ENCODE results near the gene SOX15. TPM values are rescaled to one million over a fixed set of nuclear protein-coding genes. Genes with fewer than 3 reads are reported as not detected.

Gene SOX15
- total and polyA plus RNA-seq, 5 experiments from 2014 or later, result 0.55 to 0.93 TPM; not detected in 3

DNA sequence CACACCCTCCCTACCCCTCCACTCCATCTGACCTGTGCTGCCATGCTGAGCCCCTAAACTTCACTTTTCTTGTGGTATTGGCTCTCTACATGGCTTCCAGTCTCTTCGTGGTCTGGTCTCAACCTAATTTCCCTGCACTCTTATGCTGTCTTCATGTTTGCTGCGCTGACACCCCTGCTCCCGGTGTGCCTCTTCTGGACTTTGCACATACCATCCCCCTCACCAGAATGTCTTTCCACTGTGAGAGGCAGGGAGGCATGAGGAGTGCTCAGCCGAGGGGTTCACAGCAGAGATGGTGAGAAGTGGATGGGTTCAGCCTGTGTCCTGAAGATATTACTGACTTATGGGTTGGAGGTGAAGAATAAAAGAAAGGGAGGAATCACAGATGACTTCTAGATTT, 38.5 kb downstream of the SOX15 start:
- ATAC-seq (no peak), DNase-seq (no peak)
- no peaks in the 10 kb centered on the region for H3K27me3 Mint-ChIP-seq
- POLR2A ChIA-PET, result interaction anchor here (1.1 to 1.5 kb wide), 2 partner anchors 10 to 36 kb away, joined by 6 to 13 read pairs; partner anchors contain the start of gene SENP3
- H3K4me3 Mint-ChIP-seq, result peak overlapping the region in 9 of 10 donors; percentile 10 to 76 (median 57)
- H3K9me3 Mint-ChIP-seq, result no peaks in the 10 kb centered on the region
- peaks cover 39 to 73% (median 71%) of the 10 kb centered on the region in 4 donors for H3K4me1 Mint-ChIP-seq
- H3K36me3 Mint-ChIP-seq, result peaks cover 0 to 10% (median 0%) of the 10 kb centered on the region in 3 donors
- peak overlapping the region; percentile 66 to 97 (median 90) for H3K27ac Mint-ChIP-seq

DNA sequence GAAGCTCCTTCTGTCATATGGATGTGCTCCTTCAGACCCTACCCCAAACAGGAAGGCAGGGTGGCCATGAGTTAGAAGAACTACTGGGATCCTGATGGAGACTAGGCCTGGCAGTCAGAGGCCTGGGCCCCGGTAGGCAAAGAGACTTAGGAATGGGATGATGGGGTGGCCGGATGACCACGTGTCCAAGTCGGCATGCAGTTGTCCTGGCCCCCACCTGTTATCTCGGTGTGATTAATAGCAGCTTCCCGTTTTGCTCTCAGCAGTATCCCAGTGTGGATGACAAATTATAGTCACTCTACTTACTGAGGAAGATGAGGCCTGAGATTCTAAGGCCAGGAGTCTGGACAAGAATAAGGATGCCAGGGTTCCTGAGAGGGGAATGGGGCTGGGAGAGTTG, 39.5 kb downstream of the SOX15 start:
- H3K36me3 Mint-ChIP-seq, result peaks cover 0 to 8% (median 0%) of the 10 kb centered on the region in 3 donors
- H3K4me3 Mint-ChIP-seq, result peak overlapping the region; percentile 72 to 92 (median 84)
- ATAC-seq, result no peak
- H3K27ac Mint-ChIP-seq, result peak overlapping the region; percentile 35 to 96 (median 92)
- peaks cover 35 to 67% (median 64%) of the 10 kb centered on the region in 4 donors for H3K4me1 Mint-ChIP-seq
- no peaks in the 10 kb centered on the region for H3K27me3 Mint-ChIP-seq
- POLR2A ChIA-PET, result interaction anchor here (0.9 to 2.9 kb wide), 10 partner anchors 8 to 194 kb away, joined by 3 to 21 read pairs (median 4); partner anchors contain the start of genes POLR2A, SENP3, TNFSF13 and TP53
- DNase-seq, result no peak
- H3K9me3 Mint-ChIP-seq, result no peaks in the 10 kb centered on the region

GRCh38 chr17:7549401-7550055, 40.4 kb downstream of the SOX15 start:
- POLR2A ChIA-PET, result interaction anchor here (0.6 to 2.9 kb wide), 20 partner anchors 8 to 698 kb away, joined by 3 to 21 read pairs (median 4); partner anchors contain the start of genes CTC1, POLR2A, SENP3 and TNFSF13
- Mint-ChIP-seq H3K27me3 (no peaks in the 10 kb centered on the region), H3K4me1 (peaks cover 30 to 60% (median 58%) of the 10 kb centered on the region in 4 donors), H3K36me3 (peaks cover 0 to 8% (median 0%) of the 10 kb centered on the region in 3 donors), H3K9me3 (no peaks in the 10 kb centered on the region), H3K4me3 (peak overlapping the region; percentile 72 to 92 (median 84)), H3K27ac (peak overlapping the region; percentile 66 to 96 (median 92))
- ATAC-seq (peak; percentile 52 to 63), DNase-seq (peak in 9 of 10 donors; percentile 22 to 73 (median 44))

- peaks cover 0 to 7% (median 0%) of the 10 kb centered on the region in 3 donors for H3K36me3 Mint-ChIP-seq
- no peaks in the 10 kb centered on the region for H3K9me3 Mint-ChIP-seq
- ATAC-seq, result peak; percentile 33 to 71
- H3K27me3 Mint-ChIP-seq, result no peaks in the 10 kb centered on the region
- POLR2A ChIA-PET, result interaction anchor here (0.6 to 2.9 kb wide), 20 partner anchors 9 to 699 kb away, joined by 3 to 21 read pairs (median 4); partner anchors contain the start of genes CTC1, POLR2A, SENP3 and TP53
- H3K4me3 Mint-ChIP-seq, result peak within 1 kb of the TSS; percentile 72 to 92 (median 88)
- peaks cover 28 to 57% (median 54%) of the 10 kb centered on the region in 4 donors for H3K4me1 Mint-ChIP-seq
- DNase-seq, result peak in 8 of 10 donors; percentile 34 to 79 (median 52)
- H3K27ac Mint-ChIP-seq, result peak within 1 kb of the TSS; percentile 66 to 96 (median 94)
Measured at GRCh38 chr17:7548585-7549400, 41.1 kb downstream of the SOX15 start, which contains the start of gene TNFSF12. TNFSF12 (plus strand) TSS chr17:7549058; CDS start chr17:7549154, 96 bp downstream.

- H3K4me1 Mint-ChIP-seq, result peaks cover 12 to 21% (median 17%) of the 10 kb centered on the region in 4 donors
- no peaks in the 10 kb centered on the region for H3K9me3 Mint-ChIP-seq
- ATAC-seq (no peak), DNase-seq (no peak)
- POLR2A ChIA-PET, result interaction anchor here (2.4 kb wide), 1 partner anchor 16 kb away, joined by 7 read pairs; the partner anchor contains the start of gene SENP3
- no peaks in the 10 kb centered on the region for H3K27me3 Mint-ChIP-seq
- H3K4me3 Mint-ChIP-seq, result no peak overlapping the region
- no peaks in the 10 kb centered on the region for H3K36me3 Mint-ChIP-seq
- no peak overlapping the region for H3K27ac Mint-ChIP-seq
Measured at GRCh38 chr17:7544911-7545310, 45.0 kb downstream of the SOX15 start.

GRCh38 chr17:7541074-7541621, 48.7 kb downstream of the SOX15 start:
- Mint-ChIP-seq H3K36me3 (no peaks in the 10 kb centered on the region), H3K27me3 (no peaks in the 10 kb centered on the region), H3K4me3 (no peak overlapping the region), H3K4me1 (no peaks in the 10 kb centered on the region), H3K9me3 (no peaks in the 10 kb centered on the region), H3K27ac (no peak overlapping the region)
- DNase-seq, result no peak
- POLR2A ChIA-PET, result interaction anchor here (0.7 kb wide), 1 partner anchor 104 kb away, joined by 3 read pairs; no protein-coding TSS in a partner anchor
- no peak for ATAC-seq

DNA sequence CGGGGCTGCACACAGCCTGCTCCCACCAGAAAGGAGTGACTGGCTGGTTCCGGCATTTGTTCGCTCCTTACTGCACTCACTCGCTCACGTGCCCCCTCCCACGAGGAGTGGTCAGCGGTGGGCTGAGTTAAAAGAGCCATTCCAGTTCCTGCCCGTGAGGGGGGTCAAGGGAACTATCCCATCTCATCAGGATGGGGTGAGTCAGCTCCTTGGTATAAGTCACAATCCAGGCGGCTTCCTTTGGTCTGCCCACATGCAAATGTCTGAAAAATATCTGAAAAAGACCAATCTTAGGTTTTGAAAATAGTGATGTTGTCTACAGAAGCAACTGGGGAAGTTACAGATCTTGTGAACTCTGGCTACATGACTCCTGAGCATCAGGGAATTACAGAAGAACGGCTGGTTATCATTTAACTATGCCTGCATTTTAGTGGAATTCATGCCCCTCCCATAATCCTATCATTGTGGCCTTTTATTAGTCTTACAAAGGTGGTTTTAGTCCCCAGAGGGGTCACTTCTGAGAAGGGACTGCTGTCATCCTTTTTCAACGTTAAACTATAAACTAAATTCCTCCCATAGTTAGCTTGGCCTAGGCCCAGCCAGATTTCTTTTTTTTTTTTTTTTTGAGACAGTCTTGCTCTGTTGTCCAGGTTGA, 50.9 kb downstream of the SOX15 start:
- ATAC-seq, result no peak
- Mint-ChIP-seq H3K27me3 (no peaks in the 10 kb centered on the region), H3K36me3 (no peaks in the 10 kb centered on the region), H3K9me3 (no peaks in the 10 kb centered on the region), H3K27ac (no peak overlapping the region), H3K4me3 (no peak overlapping the region), H3K4me1 (peaks cover 0 to 2% (median 0%) of the 10 kb centered on the region in 4 donors)
- no peak for DNase-seq
- POLR2A ChIA-PET, result no interaction called here

Other genes starting within 250 kb of the SOX15 start
- gene KCTD11, start 237.9 kb downstream of the SOX15 start, total RNA-seq, result 1 to 10 TPM; 4.6 to 5.0 TPM
- 1 to 10 TPM; 1.2 to 1.6 (median 1.3) TPM for gene KCTD11, start 237.9 kb downstream of the SOX15 start, polyA plus RNA-seq
- not detected for gene TMEM95, start 234.9 kb downstream of the SOX15 start, total RNA-seq
- gene TMEM95, start 234.9 kb downstream of the SOX15 start, polyA plus RNA-seq, result not detected
- 10 to 100 TPM; 20.8 to 23.1 TPM for gene TNK1, start 209.0 kb downstream of the SOX15 start, total RNA-seq
- gene TNK1, start 209.0 kb downstream of the SOX15 start, polyA plus RNA-seq, result 1 to 10 TPM; 5.8 to 8.5 (median 7.6) TPM
- gene PLSCR3, start 195.6 kb downstream of the SOX15 start, total RNA-seq, result 10 to 100 TPM; 75.8 to 79.4 TPM
- gene PLSCR3, start 195.6 kb downstream of the SOX15 start, polyA plus RNA-seq, result 100 to 1,000 TPM in 2 of 3 donors, 10 to 100 TPM in 1; 90.5 to 152 (median 125) TPM
- 10 to 100 TPM; 45.4 to 50.9 TPM for gene TMEM256, start 186.0 kb downstream of the SOX15 start, total RNA-seq
- 10 to 100 TPM; 62.6 to 96.5 (median 81.4) TPM for gene TMEM256, start 186.0 kb downstream of the SOX15 start, polyA plus RNA-seq
- gene NLGN2, start 182.2 kb downstream of the SOX15 start, total RNA-seq, result 10 to 100 TPM; 12.3 to 14.7 TPM
- under 1 TPM; 0.03 to 0.23 (median 0.08) TPM for gene NLGN2, start 182.2 kb downstream of the SOX15 start, polyA plus RNA-seq
- not detected for gene SPEM1, start 169.8 kb downstream of the SOX15 start, total RNA-seq
- not detected for gene SPEM1, start 169.8 kb downstream of the SOX15 start, polyA plus RNA-seq
- not detected for gene SPEM2, start 164.5 kb downstream of the SOX15 start, total RNA-seq
- not detected for gene SPEM2, start 164.5 kb downstream of the SOX15 start, polyA plus RNA-seq
- not detected for gene SPEM3, start 161.2 kb downstream of the SOX15 start, total RNA-seq
- not detected for gene SPEM3, start 161.2 kb downstream of the SOX15 start, polyA plus RNA-seq
- 10 to 100 TPM; 12.2 to 12.8 TPM for gene TMEM102, start 154.7 kb downstream of the SOX15 start, total RNA-seq
- gene TMEM102, start 154.7 kb downstream of the SOX15 start, polyA plus RNA-seq, result 10 to 100 TPM in 2 of 3 donors, 1 to 10 TPM in 1; 9.8 to 19.1 (median 12.1) TPM
- 1 to 10 TPM; 2.4 to 3.0 TPM for gene FGF11, start 150.6 kb downstream of the SOX15 start, total RNA-seq
- under 1 TPM; 0.10 to 0.32 (median 0.22) TPM for gene FGF11, start 150.6 kb downstream of the SOX15 start, polyA plus RNA-seq
- gene CHRNB1, start 145.0 kb downstream of the SOX15 start, total RNA-seq, result 1 to 10 TPM; 5.4 to 7.3 TPM
- gene CHRNB1, start 145.0 kb downstream of the SOX15 start, polyA plus RNA-seq, result 10 to 100 TPM; 18.1 to 24.5 (median 24.3) TPM
- 100 to 1,000 TPM; 101 to 104 TPM for gene ZBTB4, start 110.5 kb downstream of the SOX15 start, total RNA-seq
- 10 to 100 TPM; 16.8 to 28.4 (median 19.7) TPM for gene ZBTB4, start 110.5 kb downstream of the SOX15 start, polyA plus RNA-seq
- gene SLC35G6, start 108.6 kb downstream of the SOX15 start, total RNA-seq, result not detected
- gene SLC35G6, start 108.6 kb downstream of the SOX15 start, polyA plus RNA-seq, result not detected
- 100 to 1,000 TPM; 186 to 193 TPM for gene POLR2A, start 105.7 kb downstream of the SOX15 start, total RNA-seq
- gene POLR2A, start 105.7 kb downstream of the SOX15 start, polyA plus RNA-seq, result 10 to 100 TPM; 31.1 to 68.0 (median 47.3) TPM
- 10 to 100 TPM; 25.7 to 26.6 TPM for gene TNFSF12, start 41.0 kb downstream of the SOX15 start, total RNA-seq
- 10 to 100 TPM; 19.3 to 28.6 (median 25.8) TPM for gene TNFSF12, start 41.0 kb downstream of the SOX15 start, polyA plus RNA-seq
- gene TNFSF13, start 31.3 kb downstream of the SOX15 start, total RNA-seq, result 1 to 10 TPM; 2.9 to 3.0 TPM
- 1 to 10 TPM; 1.2 to 3.7 (median 2.1) TPM for gene TNFSF13, start 31.3 kb downstream of the SOX15 start, polyA plus RNA-seq
- 10 to 100 TPM; 48.0 to 56.8 TPM for gene SENP3, start 28.2 kb downstream of the SOX15 start, total RNA-seq
- gene SENP3, start 28.2 kb downstream of the SOX15 start, polyA plus RNA-seq, result 10 to 100 TPM; 13.8 to 14.1 (median 14.0) TPM
- gene CD68, start 10.5 kb downstream of the SOX15 start, total RNA-seq, result 1 to 10 TPM; 4.4 to 4.6 TPM
- under 1 TPM; 0.15 to 0.59 (median 0.31) TPM for gene CD68, start 10.5 kb downstream of the SOX15 start, polyA plus RNA-seq
- gene MPDU1, start 6.2 kb downstream of the SOX15 start, total RNA-seq, result 10 to 100 TPM; 25.6 to 31.8 TPM
- gene MPDU1, start 6.2 kb downstream of the SOX15 start, polyA plus RNA-seq, result 10 to 100 TPM; 33.9 to 48.9 (median 41.3) TPM
- 10 to 100 TPM; 36.6 to 39.0 TPM for gene FXR2, start 24.8 kb upstream of the SOX15 start, total RNA-seq
- 10 to 100 TPM; 11.8 to 17.8 (median 12.4) TPM for gene FXR2, start 24.8 kb upstream of the SOX15 start, polyA plus RNA-seq
- gene SAT2, start 37.7 kb upstream of the SOX15 start, total RNA-seq, result 10 to 100 TPM; 74.8 to 76.6 TPM
- 10 to 100 TPM; 38.5 to 40.0 (median 39.4) TPM for gene SAT2, start 37.7 kb upstream of the SOX15 start, polyA plus RNA-seq
- not detected for gene SHBG, start 40.0 kb upstream of the SOX15 start, total RNA-seq
- not detected for gene SHBG, start 40.0 kb upstream of the SOX15 start, polyA plus RNA-seq
- gene ATP1B2, start 60.8 kb upstream of the SOX15 start, total RNA-seq, result under 1 TPM; 0.36 to 0.96 TPM
- under 1 TPM in 2 of 3 donors, not detected in 1; 0.17 to 0.57 TPM for gene ATP1B2, start 60.8 kb upstream of the SOX15 start, polyA plus RNA-seq
- 100 to 1,000 TPM; 113 to 116 TPM for gene TP53, start 97.4 kb upstream of the SOX15 start, total RNA-seq
- 10 to 100 TPM; 21.7 to 33.0 (median 28.0) TPM for gene TP53, start 97.4 kb upstream of the SOX15 start, polyA plus RNA-seq
- 10 to 100 TPM in 1 of 2 experiments, 1 to 10 TPM in 1; 9.8 to 11.6 TPM for gene WRAP53, start 98.4 kb upstream of the SOX15 start, total RNA-seq
- 10 to 100 TPM; 10.5 to 14.1 (median 13.9) TPM for gene WRAP53, start 98.4 kb upstream of the SOX15 start, polyA plus RNA-seq
- gene EFNB3, start 115.1 kb upstream of the SOX15 start, total RNA-seq, result not detected
- gene EFNB3, start 115.1 kb upstream of the SOX15 start, polyA plus RNA-seq, result not detected
- gene DNAH2, start 127.7 kb upstream of the SOX15 start, total RNA-seq, result not detected
- not detected for gene DNAH2, start 127.7 kb upstream of the SOX15 start, polyA plus RNA-seq
- gene KDM6B, start 244.1 kb upstream of the SOX15 start, total RNA-seq, result 100 to 1,000 TPM; 113 TPM
- gene KDM6B, start 244.1 kb upstream of the SOX15 start, polyA plus RNA-seq, result 1 to 10 TPM in 2 of 3 donors, under 1 TPM in 1; 0.28 to 1.2 (median 1.0) TPM

All from naive thymus-derived CD8-positive, alpha-beta T cell (primary cell).